K562 (cell line): ENCODE measurements around the gene SEZ6L. TPM values are rescaled to one million over a fixed set of nuclear protein-coding genes. Genes with fewer than 3 reads are reported as not detected.

Source experiments
- ATAC-seq: fragments of 200-7000 bp; cut with Tn5 transposase; 3 replicates; pipeline ENCODE4 v1.9.1; 2020; ENCODE audit warnings: moderate library complexity
- BruUV-seq: library from RNA; stranded (reverse); fragments of 400-500 nt; replicated peaks from 2 replicates; lab custom pipeline; 2021; lab: Mats Ljungman, UMichigan
- CTCF ChIA-PET: fragments of 300-600 bp; formaldehyde crosslinking; extraction: SDS; loops from one replicate; lab custom pipeline; 2021; ENCODE audit warnings: low intra/inter-chr PET ratio; lab: Yijun Ruan, JAX
- POLR2A ChIA-PET: fragments of 300-600, 350-650 bp; sonication (Branson Sonifier 250); formaldehyde crosslinking; extraction: SDS; loops from one replicate; lab custom pipeline; 2021; ENCODE audit warnings: antibody characterized with exemption, inconsistent platforms; lab: Yijun Ruan, JAX
- DNase-seq, 4 experiments: peaks; one replicate each; pipeline versions ENCODE4 v3.0.0 to v3.0.0-alpha.2; 2011 to 2018; ENCODE audit warnings: low spot score in 3 of 4, mixed read lengths in 3 of 4; ENCODE audit errors: extremely low read depth in 1 of 4
- FAIRE-seq: peaks from 2 replicates; lab custom pipeline; 2011; peaks lifted over from hg19 to GRCh38; lab: Jason Lieb, UNC
- H2AFZ ChIP-seq: 2 replicates; pipeline ENCODE4 v1.6.0; 2011; ENCODE audit warnings: low read depth, low read length, control low read depth, inconsistent platforms
- H3K27ac ChIP-seq: fragments of 200-600 bp; 3 replicates; pipeline ENCODE4 v1.8.0; 2011; ENCODE audit warnings: low read depth, mild to moderate bottlenecking, control low read depth, inconsistent platforms, low read length, moderate library complexity, mixed read lengths; ENCODE audit errors: extremely low read depth
- H3K27me3 ChIP-seq, 2 experiments: fragments of 300-600 bp in 1 of 2; 2 replicates in 1 of 2; 3 replicates in 1 of 2; pipeline versions ENCODE4 v1.6.0 to v1.8.0; 2011; ENCODE audit warnings: inconsistent platforms in 2 of 2, low read length in 2 of 2, mild to moderate bottlenecking in 1 of 2, mixed read lengths in 1 of 2, moderate library complexity in 1 of 2; ENCODE audit not compliant: control insufficient read depth in 2 of 2, insufficient read depth in 2 of 2
- H3K36me3 ChIP-seq: fragments of 300-600 bp; 3 replicates; pipeline ENCODE4 v1.8.0; 2011; ENCODE audit warnings: mild to moderate bottlenecking, low read length, inconsistent platforms; ENCODE audit not compliant: control insufficient read depth, insufficient read depth
- H3K4me1 ChIP-seq, 2 experiments: fragments of 200-600 bp in 1 of 2; replicated peaks in 1 of 2; 2 replicates in 1 of 2; 3 replicates in 1 of 2; pipeline versions ENCODE4 v1.5.1 to v1.8.0; 2011; ENCODE audit warnings: inconsistent platforms in 2 of 2, low read length in 2 of 2, mild to moderate bottlenecking in 1 of 2, mixed read lengths in 1 of 2, moderate library complexity in 1 of 2; ENCODE audit not compliant: control insufficient read depth in 2 of 2, insufficient read depth in 2 of 2
- H3K4me2 ChIP-seq: 2 replicates; pipeline ENCODE4 v1.6.1; 2011; ENCODE audit warnings: low read length, control low read depth, inconsistent platforms, mixed read lengths; ENCODE audit not compliant: insufficient read depth
- H3K4me3 ChIP-seq: fragments of 200-600 bp; sonication (generic), shearing (Covaris generic); 2 replicates; pipeline ENCODE4 v1.5.1; 2016; ENCODE audit warnings: control low read depth, inconsistent platforms
- H3K79me2 ChIP-seq: fragments of 200-600 bp; 3 replicates; pipeline ENCODE4 v1.8.0; 2011; ENCODE audit warnings: low read length, inconsistent platforms; ENCODE audit not compliant: control insufficient read depth, insufficient read depth
- H3K9ac ChIP-seq, 2 experiments: 2 replicates each; pipeline versions ENCODE4 v1.6.0 to v1.6.1; 2011; ENCODE audit warnings: low read depth in 2 of 2, low read length in 2 of 2, control low read depth in 1 of 2, inconsistent platforms in 1 of 2, mild to moderate bottlenecking in 1 of 2, mixed read lengths in 1 of 2; ENCODE audit not compliant: insufficient read depth in 1 of 2
- H3K9me1 ChIP-seq: one replicate; pipeline ENCODE4 v1.6.0; 2011; ENCODE audit warnings: inconsistent platforms, mild to moderate bottlenecking, low read length, moderate library complexity; ENCODE audit not compliant: control insufficient read depth, insufficient read depth
- H3K9me3 ChIP-seq: replicated peaks from 2 replicates; pipeline ENCODE4 v1.5.1; 2011; ENCODE audit warnings: low read depth, low read length, inconsistent platforms; ENCODE audit not compliant: control insufficient read depth, insufficient read depth
- H4K20me1 ChIP-seq: replicated peaks from 2 replicates; pipeline ENCODE4 v1.6.1; 2011; ENCODE audit warnings: low read length, inconsistent platforms, mixed read lengths; ENCODE audit not compliant: control insufficient read depth, insufficient read depth
- ARID3A ChIP-seq: IDR thresholded peaks from 2 replicates; pipeline ENCODE4 v1.6.1; 2012; ENCODE audit warnings: low read depth, low read length, improper control_type of control experiment, borderline replicate concordance
- CREBBP ChIP-seq: IDR thresholded peaks from one replicate; pipeline ENCODE4 v1.6.1; 2012; ENCODE audit warnings: low read depth, mild to moderate bottlenecking, control low read depth, inconsistent platforms, low read length
- DACH1 ChIP-seq: fragments of 450-650 bp; IDR thresholded peaks from 2 replicates; pipeline ENCODE4 v1.6.1; 2018; ENCODE audit not compliant: partially characterized antibody
- ESRRA ChIP-seq: fragments of 450-650 bp; IDR thresholded peaks from 2 replicates; pipeline ENCODE4 v1.6.1; 2014; ENCODE audit warnings: low read depth, mild to moderate bottlenecking, moderate library complexity, borderline replicate concordance
- ETV6 ChIP-seq, 3 experiments: fragments of 150-350 bp in 1 of 3; sonication (generic) in 1 of 3; formaldehyde crosslinking in 1 of 3; IDR thresholded peaks; 2 replicates each; pipeline versions ENCODE4 v1.6.1 to v1.8.0; 2014 to 2022; ENCODE audit warnings: borderline replicate concordance in 2 of 3, low read depth in 2 of 3, antibody characterized with exemption in 1 of 3, low read length in 1 of 3, mild to moderate bottlenecking in 1 of 3, missing genetic modification reagents in 1 of 3
- FOXK2 ChIP-seq, 2 experiments: fragments of 450-650 bp; IDR thresholded peaks in 1 of 2; conservative IDR thresholded peaks in 1 of 2; 2 replicates each; pipeline ENCODE4 v1.6.1; 2016; ENCODE audit warnings: low read depth in 2 of 2, mild to moderate bottlenecking in 1 of 2
- FOXO4 ChIP-seq: fragments of 450-650 bp; formaldehyde crosslinking; IDR thresholded peaks from 2 replicates; pipeline ENCODE4 v1.4.0; 2020; ENCODE audit warnings: mild to moderate bottlenecking, moderate library complexity
- GABPA ChIP-seq: fragments of 200-800 bp; sonication (Bioruptor generic); conservative IDR thresholded peaks from 2 replicates; pipeline ENCODE4 v1.6.1; 2016; ENCODE audit warnings: low read depth, missing genetic modification characterization, missing compliant biosample characterization
- HNRNPH1 ChIP-seq: fragments of 200-400 bp; formaldehyde crosslinking; optimal IDR thresholded peaks from 2 replicates; pipeline ENCODE3; 2017; ENCODE audit warnings: low read depth, mild to moderate bottlenecking, low read length, moderate library complexity
- IRF2 ChIP-seq: sonication (generic); formaldehyde crosslinking; IDR thresholded peaks from 2 replicates; pipeline ENCODE4 v1.8.1; 2022; ENCODE audit warnings: mild to moderate bottlenecking, missing genetic modification reagents
- L3MBTL2 ChIP-seq: fragments of 450-650 bp; IDR thresholded peaks from 2 replicates; pipeline ENCODE4 v1.6.1; 2016; ENCODE audit warnings: mild to moderate bottlenecking, moderate library complexity
- OTX1 ChIP-seq: fragments of 450-650 bp; formaldehyde crosslinking; IDR thresholded peaks from 2 replicates; pipeline ENCODE4 v1.4.0; 2022; ENCODE audit warnings: mild to moderate bottlenecking
- POLR3G ChIP-seq: IDR thresholded peaks from 2 replicates; pipeline ENCODE4 v1.6.1; 2011; ENCODE audit not compliant: insufficient read length, insufficient replicate concordance; ENCODE audit errors: extremely low read depth
- SRSF9 ChIP-seq: fragments of 200-400 bp; formaldehyde crosslinking; IDR thresholded peaks from 2 replicates; pipeline ENCODE4 v1.6.1; 2017; ENCODE audit warnings: low read depth, low read length, borderline replicate concordance
- ZBTB49 ChIP-seq: sonication (generic); formaldehyde crosslinking; IDR thresholded peaks from 2 replicates; pipeline ENCODE4 v1.8.0; 2022; ENCODE audit warnings: missing genetic modification reagents, mild to moderate bottlenecking, borderline replicate concordance
- ZNF121 ChIP-seq: sonication (generic); formaldehyde crosslinking; conservative IDR thresholded peaks from 2 replicates; pipeline ENCODE4 v1.8.0; 2022; ENCODE audit warnings: missing genetic modification reagents
- ZNF668 ChIP-seq: fragments of 250-450 bp; sonication (Bioruptor Pico); IDR thresholded peaks from 2 replicates; pipeline ENCODE4 v1.8.0; 2022; ENCODE audit warnings: mild to moderate bottlenecking, inconsistent platforms
- WGBS: fragments of 100-300 bp; shearing (Covaris generic); methylation state at CpG from one replicate; pipeline ENCODE4 v1.1.6; 2016; ENCODE audit warnings: low coverage, mixed read lengths; ENCODE audit not compliant: insufficient coverage; ENCODE audit errors: missing lambda C conversion rate; 5-methylcytosine and 5-hydroxymethylcytosine counted together
- in situ Hi-C: fragments of 300-500 bp; cut with MboI; formaldehyde crosslinking; loops from 4 replicates; pipeline ENCODE4 v1.15.0; 2018; ENCODE audit warnings: inconsistent platforms, mixed read lengths
- intact Hi-C: fragments of 100-400 bp; cut with micrococcal nuclease; formaldehyde crosslinking; loops from 2 replicates; pipeline ENCODE4 v1.14.2; 2022
- polyA plus RNA-seq, 8 experiments: library from polyadenylated mRNA; depleted of rRNA in 4 of 8; stranded (reverse) in 5 of 8; unstranded in 3 of 8; fragments of >200 nt; fragmentation: Nextera tagmentation in 2 of 8; fragmentation: Illumina TruSeq in 1 of 8; extraction: Ambion mirVana in 2 of 8; extraction: Trizol in 1 of 8; gene quantifications; 2 replicates each; pipeline versions ENCODE4 v1.2.1 to v1.2.3, GENCODE V29; 2011 to 2014; ENCODE audit warnings: inconsistent platforms in 1 of 8, missing spikeins in 1 of 8
- total RNA-seq, 7 experiments: library from RNA; depleted of rRNA in 6 of 7; stranded (reverse); fragments of >200 nt in 6 of 7; fragmentation: Illumina TruSeq in 2 of 7; extraction: Trizol in 2 of 7; gene quantifications; 2 replicates each; pipeline versions ENCODE4 v1.2.1 to v1.2.3, GENCODE V29; 2011 to 2021; ENCODE audit warnings: low replicate concordance in 1 of 7

Gene SEZ6L
- total and polyA plus RNA-seq, 9 of the 15 experiments (the other 6 are each of a cell fraction or from before 2014, with no cell fraction given), result not detected

- TF ChIP-seq ETV6 (IDR thresholded peaks at IDR 0.05; ENCODE audit: borderline replicate concordance in 1 of 2, low read depth in 2 of 2, low read length in 1 of 2), result no peak
- TF ChIP-seq ETV6 (CRISPR knock-in tag; IDR thresholded peaks at IDR 0.05; ENCODE audit: borderline replicate concordance), result no peak
- TF ChIP-seq IRF2 (CRISPR knock-in tag), result no peak
- TF ChIP-seq ZNF121 (CRISPR knock-in tag), result no peak
- no peak for TF ChIP-seq FOXK2 (conservative IDR thresholded peaks at IDR 0.05 in 1 of 2, IDR thresholded peaks at IDR 0.05 in 1 of 2; ENCODE audit: low read depth in 2 of 2)
- TF ChIP-seq GABPA, result no peak
- TF ChIP-seq L3MBTL2, result no peak
- no peak for TF ChIP-seq OTX1 (CRISPR knock-in tag)
- no peak for TF ChIP-seq DACH1
- no peak for TF ChIP-seq SRSF9
These were observed 25.6 kb downstream of the SEZ6L start (continued) for GRCh38 chr22:26194877-26195276.

GRCh38 chr22:26196657-26197056, 27.4 kb downstream of the SEZ6L start:
- Histone ChIP-seq H3K27ac (no peak overlapping the region), H3K4me2 (no peak overlapping the region), H3K9ac (no peak overlapping the region), H2AFZ (no peak overlapping the region), H3K4me3 (no peak overlapping the region), H3K4me1 (no peaks in the 10 kb centered on the region), H3K36me3 (no peaks in the 10 kb centered on the region), H3K9me1 (no peaks in the 10 kb centered on the region), H4K20me1 (no peaks in the 10 kb centered on the region), H3K9me3 (no peaks in the 10 kb centered on the region), H3K27me3 (no peaks in the 10 kb centered on the region), H3K79me2 (no peaks in the 10 kb centered on the region)
- no TSS peak for BruUV-seq
- WGBS, result 0% methylated on average over 1 of the region's 3 CpGs
- no peak for FAIRE-seq
- ChIA-PET CTCF (no interaction called here), POLR2A (interaction anchor here (0.6 kb wide), 1 partner anchor 209 kb away, joined by 3 read pairs; no protein-coding TSS in a partner anchor)
- in situ Hi-C loops, result no loop called here
- no peak for ATAC-seq
- intact Hi-C loops, result no loop called here
- DNase-seq, result no peak
- TF ChIP-seq ARID3A, result no peak
- TF ChIP-seq ZBTB49 (CRISPR knock-in tag), result no peak
- no peak for TF ChIP-seq ZNF668 (CRISPR knock-in tag)
- TF ChIP-seq HNRNPH1, result no peak
- TF ChIP-seq CREBBP, result no peak
- TF ChIP-seq FOXO4, result no peak
- no peak for TF ChIP-seq POLR3G
- TF ChIP-seq ESRRA, result no peak
